Activated T-cell treated with anti-CD3 and anti-CD28 coated beads, Interleukin-2, amount 50 U/mL, for 72 hours (primary cell): ENCODE results near the gene COL6A3. TPM values are rescaled to one million over a fixed set of nuclear protein-coding genes. Genes with fewer than 3 reads are reported as not detected.

Experiments
- ATAC-seq, 2 donors: fragments of 150-1000 bp; cut with Tn5 transposase; replicated peaks in 1 of 2; 2 replicates each; pipeline ENCODE4 v1.10.0; 2021; ENCODE audit warnings: moderate library complexity in 2 of 2, mild to moderate bottlenecking in 1 of 2
- DNase-seq, 2 donors: peaks; one replicate each; pipeline ENCODE4 v3.0.0; 2021 to 2022; ENCODE audit warnings: mixed read lengths in 1 of 2
- H3K27ac Mint-ChIP-seq: one replicate; pipeline ENCODE4 v1.8.0; 2022; ENCODE audit warnings: mild to moderate bottlenecking, moderate library complexity, mixed read lengths
- H3K27me3 Mint-ChIP-seq: one replicate; pipeline ENCODE4 v1.8.0; 2022; ENCODE audit warnings: low read depth, mixed read lengths
- H3K36me3 Mint-ChIP-seq, 2 donors: one replicate each; pipeline ENCODE4 v1.8.0; 2022; ENCODE audit warnings: mixed read lengths in 2 of 2, mild to moderate bottlenecking in 1 of 2; ENCODE audit not compliant: insufficient read depth in 2 of 2
- H3K4me1 Mint-ChIP-seq: one replicate; pipeline ENCODE4 v1.8.0; 2022; ENCODE audit warnings: low read depth, mixed read lengths
- H3K4me3 Mint-ChIP-seq, 2 donors: one replicate each; pipeline ENCODE4 v1.8.0; 2022; ENCODE audit warnings: mild to moderate bottlenecking in 2 of 2, mixed read lengths in 2 of 2, moderate library complexity in 2 of 2
- H3K9me3 Mint-ChIP-seq, 2 donors: one replicate each; pipeline ENCODE4 v1.8.0; 2022; ENCODE audit warnings: mixed read lengths in 2 of 2
- total RNA-seq, 2 donors: library from RNA; stranded (reverse); gene quantifications; one replicate each; pipeline ENCODE4 v1.2.3, GENCODE V29; 2022

The COL6A3 gene
- total RNA-seq, 2 donors from 2014 or later = 12.0 to 17.3 TPM

DNA sequence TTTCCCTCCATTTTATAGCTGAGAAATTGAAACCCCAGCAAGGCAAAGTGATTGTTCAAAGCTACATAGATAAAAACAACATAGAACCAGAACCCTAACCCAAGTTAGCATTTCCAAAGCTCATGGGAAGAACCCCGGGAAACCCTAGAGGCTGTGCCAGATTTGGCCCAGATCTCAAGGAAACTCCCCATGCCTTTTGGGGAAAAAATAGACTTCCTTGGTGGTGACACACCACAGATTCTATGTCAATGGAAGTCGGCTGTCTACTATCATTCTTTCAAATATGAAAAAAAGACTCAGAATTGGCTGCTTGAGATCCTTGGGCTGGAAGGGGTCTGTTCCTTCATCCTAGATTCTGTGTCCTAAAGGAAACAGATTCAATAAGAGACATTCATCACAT, 8.4 kb downstream of the COL6A3 start:
- ATAC-seq (no peak), DNase-seq (no peak)
- H3K27me3 Mint-ChIP-seq = no peaks in the 10 kb centered on the region
- H3K27ac Mint-ChIP-seq = no peak overlapping the region
- H3K9me3 Mint-ChIP-seq = no peaks in the 10 kb centered on the region
- no peaks in the 10 kb centered on the region for H3K4me1 Mint-ChIP-seq
- H3K36me3 Mint-ChIP-seq = no peaks in the 10 kb centered on the region
- no peak overlapping the region for H3K4me3 Mint-ChIP-seq

GRCh38 chr2:237405006-237405559, 8.9 kb downstream of the COL6A3 start:
- no peak for ATAC-seq
- no peaks in the 10 kb centered on the region for H3K27me3 Mint-ChIP-seq

GRCh38 chr2:237404413-237404812, 9.6 kb downstream of the COL6A3 start:
- ATAC-seq (no peak), DNase-seq (no peak)
- Mint-ChIP-seq H3K27ac (no peak overlapping the region), H3K4me3 (no peak overlapping the region), H3K9me3 (no peaks in the 10 kb centered on the region), H3K36me3 (no peaks in the 10 kb centered on the region), H3K4me1 (no peaks in the 10 kb centered on the region), H3K27me3 (no peaks in the 10 kb centered on the region)

More at GRCh38 chr2:237405006-237405559, 8.9 kb downstream of the COL6A3 start:
- Mint-ChIP-seq H3K4me1 (no peaks in the 10 kb centered on the region), H3K27ac (no peak overlapping the region), H3K4me3 (no peak overlapping the region), H3K9me3 (no peaks in the 10 kb centered on the region), H3K36me3 (no peaks in the 10 kb centered on the region)
- DNase-seq = no peak

GRCh38 chr2:237403024-237403882, 10.7 kb downstream of the COL6A3 start:
- no peak overlapping the region for H3K27ac Mint-ChIP-seq
- H3K27me3 Mint-ChIP-seq = no peaks in the 10 kb centered on the region
- no peaks in the 10 kb centered on the region for H3K4me1 Mint-ChIP-seq
- no peak for ATAC-seq
- H3K4me3 Mint-ChIP-seq = no peak overlapping the region
- no peaks in the 10 kb centered on the region for H3K36me3 Mint-ChIP-seq
- no peak for DNase-seq
- no peaks in the 10 kb centered on the region for H3K9me3 Mint-ChIP-seq

DNA sequence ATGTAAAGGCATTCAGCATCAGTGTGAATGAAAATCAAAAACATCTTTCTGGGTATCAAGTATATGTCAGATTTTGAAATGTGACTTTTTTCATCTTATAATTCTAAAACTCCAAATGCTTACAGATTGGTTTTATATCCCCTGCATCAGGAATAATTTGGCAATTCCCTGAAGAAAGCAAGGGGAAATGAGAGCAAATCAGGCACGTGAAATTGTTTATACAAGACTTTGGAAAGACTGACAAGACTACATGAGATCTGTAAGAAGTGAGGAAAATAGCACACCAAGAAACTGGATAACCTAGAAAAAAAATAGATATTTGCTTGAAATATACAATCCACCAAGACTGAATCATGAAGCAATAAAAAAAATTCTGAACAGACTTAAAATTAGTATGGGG, 13.8 kb downstream of the COL6A3 start:
- Mint-ChIP-seq H3K9me3 (no peaks in the 10 kb centered on the region), H3K27ac (no peak overlapping the region), H3K36me3 (no peaks in the 10 kb centered on the region), H3K27me3 (no peaks in the 10 kb centered on the region), H3K4me3 (no peak overlapping the region), H3K4me1 (no peaks in the 10 kb centered on the region)
- no peak for DNase-seq
- no peak for ATAC-seq

- Mint-ChIP-seq H3K4me1 (no peaks in the 10 kb centered on the region), H3K9me3 (no peaks in the 10 kb centered on the region), H3K4me3 (no peak overlapping the region)
These were observed 16.9 kb downstream of the COL6A3 start for GRCh38 chr2:237397072-237397471.

GRCh38 chr2:237393523-237393922, 20.4 kb downstream of the COL6A3 start:
- no peaks in the 10 kb centered on the region for H3K27me3 Mint-ChIP-seq
- H3K4me1 Mint-ChIP-seq = no peaks in the 10 kb centered on the region
- DNase-seq (no peak), ATAC-seq (no peak)
- no peak overlapping the region for H3K4me3 Mint-ChIP-seq
- H3K36me3 Mint-ChIP-seq = peaks cover 0 to 2% of the 10 kb centered on the region in 2 donors
- no peaks in the 10 kb centered on the region for H3K9me3 Mint-ChIP-seq
- no peak overlapping the region for H3K27ac Mint-ChIP-seq

More at GRCh38 chr2:237397072-237397471, 16.9 kb downstream of the COL6A3 start:
- H3K36me3 Mint-ChIP-seq = peaks cover 0 to 2% of the 10 kb centered on the region in 2 donors
- ATAC-seq (no peak), DNase-seq (no peak)
- H3K27ac Mint-ChIP-seq = no peak overlapping the region
- H3K27me3 Mint-ChIP-seq = no peaks in the 10 kb centered on the region

DNA sequence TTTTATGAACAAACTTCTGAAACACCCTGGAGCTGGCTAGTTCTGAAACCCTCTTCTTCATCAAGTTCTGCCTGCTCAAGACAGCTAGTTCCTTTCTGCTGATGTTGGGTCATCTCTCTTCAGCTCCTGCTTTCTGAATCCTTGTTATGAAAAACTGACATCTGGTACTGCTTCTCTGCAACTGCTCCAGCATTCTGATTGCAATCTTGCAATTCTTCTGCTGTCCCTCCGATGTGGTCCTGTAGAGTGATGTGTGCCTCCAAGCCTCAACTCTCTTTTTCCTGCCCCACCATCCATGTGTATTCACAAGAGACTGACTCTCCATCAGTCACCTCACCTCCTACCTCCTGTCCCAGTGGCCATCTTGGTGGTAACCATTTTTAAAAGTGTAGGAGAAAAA, 21.8 kb downstream of the COL6A3 start:
- no peaks in the 10 kb centered on the region for H3K9me3 Mint-ChIP-seq
- DNase-seq (no peak), ATAC-seq (no peak)
- H3K27ac Mint-ChIP-seq = no peak overlapping the region
- no peaks in the 10 kb centered on the region for H3K27me3 Mint-ChIP-seq
- no peak overlapping the region for H3K4me3 Mint-ChIP-seq
- peaks cover 0 to 4% of the 10 kb centered on the region in 2 donors for H3K36me3 Mint-ChIP-seq
- H3K4me1 Mint-ChIP-seq = no peaks in the 10 kb centered on the region

- no peaks in the 10 kb centered on the region for H3K4me1 Mint-ChIP-seq
- H3K27ac Mint-ChIP-seq = no peak overlapping the region
- no peaks in the 10 kb centered on the region for H3K9me3 Mint-ChIP-seq
- no peak overlapping the region for H3K4me3 Mint-ChIP-seq
- H3K27me3 Mint-ChIP-seq = no peaks in the 10 kb centered on the region
- ATAC-seq (no peak), DNase-seq (no peak)
- peaks cover 0 to 4% of the 10 kb centered on the region in 2 donors for H3K36me3 Mint-ChIP-seq
These were observed 22.8 kb downstream of the COL6A3 start for GRCh38 chr2:237391140-237391539.

DNA sequence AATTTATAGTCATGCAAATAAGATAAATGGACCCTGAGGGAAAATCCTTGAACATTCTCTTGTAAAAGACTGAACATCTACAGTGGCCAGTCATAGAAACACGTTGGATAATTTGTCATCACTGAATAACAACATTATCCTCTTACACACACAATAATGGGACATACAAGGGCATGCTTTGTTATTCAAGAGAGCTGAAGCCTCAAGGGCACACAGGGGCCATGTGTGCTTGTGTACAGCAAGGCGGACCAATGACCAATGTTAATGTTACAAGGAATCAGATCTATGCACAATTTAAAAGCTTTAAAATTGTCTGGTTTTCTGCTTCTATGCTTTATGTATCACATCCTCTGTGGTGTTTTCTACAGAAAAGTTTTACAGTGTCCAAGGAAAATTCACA, 23.7 kb downstream of the COL6A3 start:
- ATAC-seq = no peak
- no peaks in the 10 kb centered on the region for H3K4me1 Mint-ChIP-seq

DNA sequence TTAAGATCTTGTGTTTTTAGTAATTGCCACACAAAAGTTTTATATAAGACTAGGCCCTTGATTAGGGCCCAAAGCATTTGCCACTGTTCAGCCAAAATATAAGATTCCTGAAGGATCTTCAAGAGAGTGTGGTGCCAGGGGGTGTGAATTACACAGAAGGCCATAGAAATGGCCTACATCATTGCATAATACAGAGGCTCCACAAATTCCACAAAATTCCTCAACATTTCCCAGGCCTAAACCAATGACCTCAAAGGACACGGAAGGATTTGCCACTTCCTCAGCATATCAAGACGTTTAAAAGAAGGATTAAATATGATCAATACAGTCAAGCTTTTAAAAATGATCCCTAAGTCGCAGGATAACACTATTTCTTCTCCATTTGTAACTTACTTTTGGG, 24.1 kb downstream of the COL6A3 start:
- peaks cover 0 to 4% of the 10 kb centered on the region in 2 donors for H3K36me3 Mint-ChIP-seq
- DNase-seq (no peak), ATAC-seq (no peak)

More for the DNA sequence above, 23.7 kb downstream of the COL6A3 start:
- Mint-ChIP-seq H3K36me3 (peaks cover 0 to 4% of the 10 kb centered on the region in 2 donors), H3K9me3 (no peaks in the 10 kb centered on the region), H3K4me3 (no peak overlapping the region), H3K27ac (no peak overlapping the region), H3K27me3 (no peaks in the 10 kb centered on the region)
- DNase-seq = no peak

GRCh38 chr2:237388036-237388435, 25.9 kb downstream of the COL6A3 start:
- Mint-ChIP-seq H3K36me3 (peaks cover 0 to 4% of the 10 kb centered on the region in 2 donors), H3K27me3 (no peaks in the 10 kb centered on the region), H3K27ac (no peak overlapping the region)

More for the DNA sequence above, 24.1 kb downstream of the COL6A3 start:
- Mint-ChIP-seq H3K27ac (no peak overlapping the region), H3K4me3 (no peak overlapping the region), H3K9me3 (no peaks in the 10 kb centered on the region), H3K4me1 (no peaks in the 10 kb centered on the region), H3K27me3 (no peaks in the 10 kb centered on the region)

GRCh38 chr2:237384672-237385020, 29.3 kb downstream of the COL6A3 start:
- no peak overlapping the region for H3K27ac Mint-ChIP-seq
- DNase-seq (no peak), ATAC-seq (no peak)
- H3K36me3 Mint-ChIP-seq = peaks cover 0 to 2% of the 10 kb centered on the region in 2 donors
- no peaks in the 10 kb centered on the region for H3K9me3 Mint-ChIP-seq
- H3K4me1 Mint-ChIP-seq = no peaks in the 10 kb centered on the region
- no peak overlapping the region for H3K4me3 Mint-ChIP-seq
- no peaks in the 10 kb centered on the region for H3K27me3 Mint-ChIP-seq

More at GRCh38 chr2:237388036-237388435, 25.9 kb downstream of the COL6A3 start:
- Mint-ChIP-seq H3K9me3 (no peaks in the 10 kb centered on the region), H3K4me3 (no peak overlapping the region), H3K4me1 (no peaks in the 10 kb centered on the region)
- no peak for DNase-seq
- no peak for ATAC-seq
